Activated naive CD4-positive, alpha-beta T cell treated with anti-CD3 and anti-CD28 coated beads for 36 hours (primary cell): ENCODE measurements around the gene GKAP1. TPM values are rescaled to one million over a fixed set of nuclear protein-coding genes. Genes with fewer than 3 reads are reported as not detected.
A peak's percentile ranks its signal among the peaks of the same experiment; 100 is the strongest.

Experiments used
- CTCF ChIA-PET: fragments of 350-600 bp; sonication (Branson Sonifier 250); formaldehyde crosslinking; loops from one replicate; lab custom pipeline; 2021; ENCODE audit warnings: antibody characterized with exemption; lab: Charles Lee
- DNase-seq: peaks from one replicate; pipeline ENCODE4 v3.0.0-alpha.2; 2020
- H3K27ac Mint-ChIP-seq: one replicate; pipeline ENCODE4 v1.8.0; 2021; ENCODE audit warnings: mild to moderate bottlenecking, mixed read lengths
- H3K27me3 Mint-ChIP-seq: one replicate; pipeline ENCODE4 v1.8.0; 2021; ENCODE audit warnings: low read depth, mixed read lengths
- H3K36me3 Mint-ChIP-seq: one replicate; pipeline ENCODE4 v1.8.0; 2021; ENCODE audit warnings: low read depth, mixed read lengths
- H3K4me1 Mint-ChIP-seq: one replicate; pipeline ENCODE4 v1.8.0; 2021; ENCODE audit warnings: low read depth, mixed read lengths
- H3K4me3 Mint-ChIP-seq: one replicate; pipeline ENCODE4 v1.8.0; 2021; ENCODE audit warnings: mild to moderate bottlenecking, moderate library complexity, mixed read lengths
- H3K9me3 Mint-ChIP-seq: one replicate; pipeline ENCODE4 v1.8.0; 2021; ENCODE audit warnings: mixed read lengths
- intact Hi-C: fragments of 100-400 bp; cut with micrococcal nuclease; formaldehyde crosslinking; loops from one replicate; pipeline ENCODE4 v1.15.1; 2023
- total RNA-seq, 2 experiments: library from RNA; stranded (reverse); gene quantifications; one replicate each; pipeline ENCODE4 v1.2.3, GENCODE V29; 2021

The GKAP1 gene
- total RNA-seq, 2 experiments from 2014 or later: 4.4 to 4.5 TPM

GRCh38 chr9:83701286-83701685 is 116.3 kb downstream of the GKAP1 start:
- peaks cover 19% of the 10 kb centered on the region for H3K36me3 Mint-ChIP-seq
- no peak overlapping the region for H3K27ac Mint-ChIP-seq
- H3K4me3 Mint-ChIP-seq: no peak overlapping the region
- peaks cover 80% of the 10 kb centered on the region for H3K4me1 Mint-ChIP-seq
- DNase-seq: no peak
- intact Hi-C loops: loop anchor here (10.0 kb wide), 1 partner anchor 226 kb away; no protein-coding TSS in a partner anchor
- H3K27me3 Mint-ChIP-seq: no peaks in the 10 kb centered on the region
- H3K9me3 Mint-ChIP-seq: no peaks in the 10 kb centered on the region
- CTCF ChIA-PET: no interaction called here

DNA sequence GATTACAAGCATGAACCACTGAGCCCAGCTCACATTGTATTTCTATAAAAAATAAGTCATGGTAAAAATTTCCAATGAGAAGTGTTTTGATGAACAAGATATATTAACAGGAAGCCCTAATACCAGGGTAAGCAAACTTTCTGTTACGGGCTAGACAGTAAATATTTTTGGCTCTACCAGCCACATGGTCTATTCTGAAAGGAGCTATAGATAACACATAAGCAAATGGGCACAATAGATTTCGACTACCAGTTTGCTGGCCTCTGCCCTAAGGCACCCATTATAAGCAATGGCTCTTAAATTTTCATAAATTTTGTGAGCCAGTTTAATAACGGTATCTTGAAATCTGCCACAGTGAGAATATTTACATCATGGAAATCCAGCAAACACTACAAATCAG is 118.0 kb downstream of the GKAP1 start:
- peaks cover 8% of the 10 kb centered on the region for H3K36me3 Mint-ChIP-seq

DNA sequence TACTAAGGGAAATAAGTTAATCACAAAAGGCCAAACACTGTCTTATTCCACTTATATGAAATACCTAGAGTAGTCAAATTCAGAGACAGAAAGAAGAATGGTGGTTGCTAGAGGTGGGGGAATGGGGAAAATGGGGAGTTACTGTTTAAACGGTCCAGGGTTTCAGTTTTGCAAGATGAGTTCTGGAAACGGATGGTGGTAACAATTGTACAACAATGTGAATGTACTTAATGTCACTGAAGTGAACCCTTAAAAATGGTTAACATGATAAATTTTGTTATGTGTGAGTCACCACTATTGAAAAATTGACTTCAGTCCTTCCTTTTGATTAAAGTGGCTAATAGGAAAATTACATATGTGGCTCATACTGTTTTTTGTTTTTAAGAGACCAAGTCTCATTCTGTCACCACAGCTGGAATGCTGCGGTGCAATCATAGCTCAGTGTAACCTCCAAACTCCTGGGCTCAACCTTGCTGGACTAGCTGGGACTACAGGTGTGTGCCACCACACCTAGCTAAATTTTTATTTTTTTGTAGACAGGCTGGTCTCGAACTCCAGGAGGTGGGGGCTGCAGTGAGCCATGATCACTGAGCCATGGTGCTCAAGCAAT is 118.5 kb downstream of the GKAP1 start:
- Mint-ChIP-seq H3K27me3 (no peaks in the 10 kb centered on the region), H3K9me3 (no peaks in the 10 kb centered on the region), H3K27ac (peak overlapping the region; percentile 56), H3K4me1 (peaks cover 71% of the 10 kb centered on the region), H3K36me3 (peaks cover 8% of the 10 kb centered on the region), H3K4me3 (no peak overlapping the region)
- CTCF ChIA-PET: interaction anchor here (1.3 to 1.4 kb wide), 2 partner anchors 14 to 78 kb away, joined by 3 to 4 read pairs; no protein-coding TSS in a partner anchor
- no peak for DNase-seq
- intact Hi-C loops: loop anchor here (1.0 kb wide), 1 partner anchor 7 kb away; no protein-coding TSS in a partner anchor

More for the DNA sequence above, 118.0 kb downstream of the GKAP1 start:
- peaks cover 71% of the 10 kb centered on the region for H3K4me1 Mint-ChIP-seq
- CTCF ChIA-PET: interaction anchor here (0.9 kb wide), 1 partner anchor 35 kb away, joined by 3 read pairs; no protein-coding TSS in a partner anchor
- DNase-seq: no peak
- H3K4me3 Mint-ChIP-seq: no peak overlapping the region
- no peak overlapping the region for H3K27ac Mint-ChIP-seq
- intact Hi-C loops: loop anchor here (10.0 kb wide), 1 partner anchor 225 kb away; no protein-coding TSS in a partner anchor
- H3K9me3 Mint-ChIP-seq: no peaks in the 10 kb centered on the region
- H3K27me3 Mint-ChIP-seq: no peaks in the 10 kb centered on the region

DNA sequence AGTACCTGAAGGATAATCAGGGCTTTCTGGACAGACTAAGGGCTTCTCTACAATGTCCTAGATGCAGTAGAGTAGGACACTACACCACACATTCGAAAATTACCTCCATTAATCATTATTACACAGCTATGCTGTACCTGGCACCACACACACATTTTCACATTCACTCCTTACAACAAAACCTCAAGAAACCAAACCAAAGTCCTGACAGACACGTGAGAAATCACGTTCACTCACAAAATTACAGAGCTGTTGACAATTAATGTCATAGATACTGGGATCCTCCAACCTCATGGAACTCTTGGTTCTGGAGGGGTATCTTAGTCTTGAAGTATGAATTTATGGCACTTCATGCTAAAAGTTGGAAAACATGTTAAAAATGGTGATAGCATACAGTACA is 126.1 kb downstream of the GKAP1 start:
- Mint-ChIP-seq H3K4me1 (peaks cover 72% of the 10 kb centered on the region), H3K27me3 (no peaks in the 10 kb centered on the region), H3K4me3 (no peak overlapping the region), H3K27ac (no peak overlapping the region), H3K9me3 (no peaks in the 10 kb centered on the region), H3K36me3 (peaks cover 2% of the 10 kb centered on the region)
- DNase-seq: no peak
- intact Hi-C loops: no loop called here
- CTCF ChIA-PET: interaction anchor here (1.0 kb wide), 1 partner anchor 43 kb away, joined by 4 read pairs; no protein-coding TSS in a partner anchor

Other genes with a start within 250 kb of the GKAP1 start
- 1 to 10 TPM; 2.7 to 3.2 TPM for gene IDNK, start 194.6 kb downstream of the GKAP1 start, total RNA-seq
- 10 to 100 TPM; 84.8 to 87.1 TPM for gene UBQLN1, start 109.8 kb downstream of the GKAP1 start, total RNA-seq
- 1 to 10 TPM; 2.7 to 3.8 TPM for gene KIF27, start 103.7 kb upstream of the GKAP1 start, total RNA-seq
- gene HNRNPK, start 162.4 kb upstream of the GKAP1 start, total RNA-seq: 100 to 1,000 TPM; 679 to 704 TPM
- 10 to 100 TPM; 19.2 to 19.3 TPM for gene RMI1, start 163.0 kb upstream of the GKAP1 start, total RNA-seq